HL-60/S4 treated with phorbol 12-myristate 13-acetate at 8.2 ng/mL for 4 days and 3 days (cell line): ENCODE results near the gene TSKU.
"Not testable (repeated sequence)": the region's sequence is repeated elsewhere in the genome, so short reads cannot be mapped to it uniquely, and the experiment has no call there.

ENCODE experiments used
- in situ Hi-C: fragments of 300-500 bp; cut with MboI; formaldehyde crosslinking; loops from 2 replicates; pipeline ENCODE4 v1.15.0; 2022; ENCODE audit warnings: low sequenced_read_pairs

Gene TSKU, protein sequence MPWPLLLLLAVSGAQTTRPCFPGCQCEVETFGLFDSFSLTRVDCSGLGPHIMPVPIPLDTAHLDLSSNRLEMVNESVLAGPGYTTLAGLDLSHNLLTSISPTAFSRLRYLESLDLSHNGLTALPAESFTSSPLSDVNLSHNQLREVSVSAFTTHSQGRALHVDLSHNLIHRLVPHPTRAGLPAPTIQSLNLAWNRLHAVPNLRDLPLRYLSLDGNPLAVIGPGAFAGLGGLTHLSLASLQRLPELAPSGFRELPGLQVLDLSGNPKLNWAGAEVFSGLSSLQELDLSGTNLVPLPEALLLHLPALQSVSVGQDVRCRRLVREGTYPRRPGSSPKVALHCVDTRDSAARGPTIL

DNA sequence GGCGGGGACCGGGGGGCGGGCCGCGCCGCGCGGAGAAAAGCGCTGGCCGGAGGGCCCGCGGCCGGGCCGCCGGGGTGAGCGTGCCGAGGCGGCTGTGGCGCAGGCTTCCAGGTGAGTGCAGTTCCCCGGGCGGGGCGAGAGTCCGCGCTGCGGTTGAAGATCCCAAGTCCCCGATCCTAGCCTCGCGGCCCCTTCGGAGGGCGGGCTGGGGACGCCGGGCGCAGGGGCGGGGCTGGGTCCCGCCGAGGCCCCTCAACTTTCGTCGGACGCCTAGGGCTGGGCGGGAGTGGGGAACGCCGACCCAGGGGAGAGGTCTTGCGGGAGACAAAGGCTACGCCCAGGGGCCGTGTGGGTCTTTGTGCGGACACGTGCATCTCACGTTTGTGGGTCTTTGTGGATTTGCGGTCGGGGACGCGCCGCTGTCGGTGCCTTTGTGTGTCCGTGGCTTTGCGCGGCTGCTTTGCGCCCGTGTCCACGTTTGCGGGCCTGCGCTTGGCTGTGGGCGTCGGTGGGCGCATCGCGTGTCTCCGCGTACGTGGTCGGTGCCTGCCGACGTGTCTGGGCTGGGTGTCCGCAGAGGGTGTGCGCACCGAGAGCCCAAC lies at the start of gene TSKU:
Gene TSKU (plus strand): TSS at position 63 of the 602 bp plus-strand sequence. CDS start 12,261 bp downstream, outside the sequence.
- in situ Hi-C loops = no loop called here

DNA sequence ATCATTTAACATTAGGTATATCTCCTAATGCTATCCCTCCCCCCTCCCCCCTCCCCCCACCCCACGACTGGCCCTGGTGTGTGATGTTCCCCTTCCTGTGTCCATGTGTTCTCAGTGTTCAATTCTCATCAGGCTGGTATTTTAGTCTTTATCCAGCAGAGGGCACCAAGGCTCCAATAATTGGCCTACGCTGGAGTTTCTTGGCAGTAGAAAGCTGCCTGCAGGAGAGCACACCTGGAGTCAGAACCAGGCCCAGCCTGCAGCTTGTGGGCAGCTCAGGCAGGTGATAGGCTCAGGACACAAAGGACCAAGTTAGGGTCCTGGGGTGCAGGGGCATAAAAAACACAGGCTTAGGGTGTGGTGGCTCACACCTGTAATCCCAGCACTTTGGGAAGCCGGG lies 49.2 kb upstream of the TSKU start:
- in situ Hi-C loops = not testable (repeated sequence)

DNA sequence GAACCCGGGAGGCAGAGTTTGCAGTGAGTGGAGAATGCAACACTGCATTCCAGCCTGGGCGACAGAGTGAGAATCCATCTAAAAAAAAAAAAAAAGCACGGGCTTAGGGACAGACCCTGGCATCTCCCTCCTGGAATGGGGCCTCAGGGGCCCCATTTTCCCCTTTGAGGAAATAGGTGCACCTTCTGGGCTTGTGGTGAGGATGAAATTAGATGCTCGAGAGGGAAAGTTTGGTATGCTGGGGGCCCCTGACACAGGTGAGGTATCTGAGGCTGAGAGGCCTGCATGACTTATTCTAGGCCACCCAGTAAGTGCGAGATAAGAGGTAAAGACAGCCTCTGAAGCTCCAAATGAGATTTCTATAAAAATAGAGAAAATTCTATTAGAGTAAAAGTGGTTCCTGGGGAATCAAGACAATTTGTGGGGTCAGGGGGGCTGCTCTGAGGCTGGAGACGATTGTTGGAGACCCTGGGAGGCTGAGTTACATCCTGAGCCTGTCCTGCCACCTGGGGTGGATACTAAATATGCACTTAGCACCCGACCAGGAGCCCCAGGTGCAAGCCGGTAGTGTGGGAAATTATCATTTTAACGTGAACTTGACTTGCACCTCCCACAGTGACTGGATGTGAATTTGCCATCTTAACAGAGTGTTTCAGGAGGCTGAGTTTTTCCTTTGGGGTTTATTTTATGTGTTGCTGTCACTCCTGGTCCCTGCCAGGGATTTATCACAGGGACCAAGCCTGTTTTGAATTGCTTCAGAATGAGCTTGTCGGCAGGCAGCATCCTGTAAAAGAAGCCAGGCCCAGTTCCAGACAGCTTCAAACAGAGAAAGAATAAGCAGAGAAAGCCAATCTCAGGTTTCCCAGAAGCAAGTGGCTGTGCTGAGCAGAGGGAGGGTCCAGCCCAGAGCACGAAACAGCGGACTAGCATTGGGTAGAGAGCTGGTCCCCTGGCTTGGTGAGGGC lies 48.4 kb upstream of the TSKU start:
- in situ Hi-C loops = no loop called here

DNA sequence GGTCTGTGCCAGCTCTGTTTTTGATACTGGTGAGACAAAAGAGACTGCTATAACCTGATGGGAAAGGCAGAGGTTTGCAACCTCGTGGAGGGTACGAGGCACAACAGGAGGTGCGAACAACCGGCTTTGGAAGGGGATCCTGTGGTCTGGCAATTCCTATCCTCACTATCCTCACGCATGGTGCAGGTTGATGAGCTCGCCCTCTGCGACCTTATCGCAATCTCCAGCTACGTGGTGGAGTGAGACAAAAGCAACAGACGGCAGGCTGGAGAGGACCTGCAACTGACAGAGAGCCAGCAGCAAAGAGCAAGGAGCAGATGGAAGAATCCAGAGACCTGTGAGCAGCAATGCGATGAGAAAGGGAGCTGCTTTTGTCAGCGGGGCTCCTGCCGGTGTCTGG lies 47.3 kb upstream of the TSKU start:
- in situ Hi-C loops = no loop called here

DNA sequence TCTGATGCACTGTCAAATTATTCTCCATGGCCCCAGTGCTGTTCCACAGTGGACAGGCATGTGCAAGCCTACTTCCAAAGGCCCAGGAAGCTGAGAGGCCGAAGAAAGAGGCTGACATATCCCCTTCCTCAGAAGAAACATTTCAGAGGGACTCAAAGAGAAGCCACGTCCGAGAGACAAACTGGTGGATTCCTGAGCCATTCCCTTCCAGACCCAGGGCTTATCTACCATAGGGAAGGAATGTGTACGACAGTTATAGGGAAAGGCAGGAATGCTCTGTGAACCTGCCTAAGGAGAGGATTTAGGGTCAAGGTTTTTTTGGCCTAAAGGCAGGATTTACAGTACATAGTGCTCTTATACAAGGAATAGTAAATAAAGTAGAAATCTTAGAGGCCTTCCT lies 46.9 kb upstream of the TSKU start:
- in situ Hi-C loops = no loop called here

DNA sequence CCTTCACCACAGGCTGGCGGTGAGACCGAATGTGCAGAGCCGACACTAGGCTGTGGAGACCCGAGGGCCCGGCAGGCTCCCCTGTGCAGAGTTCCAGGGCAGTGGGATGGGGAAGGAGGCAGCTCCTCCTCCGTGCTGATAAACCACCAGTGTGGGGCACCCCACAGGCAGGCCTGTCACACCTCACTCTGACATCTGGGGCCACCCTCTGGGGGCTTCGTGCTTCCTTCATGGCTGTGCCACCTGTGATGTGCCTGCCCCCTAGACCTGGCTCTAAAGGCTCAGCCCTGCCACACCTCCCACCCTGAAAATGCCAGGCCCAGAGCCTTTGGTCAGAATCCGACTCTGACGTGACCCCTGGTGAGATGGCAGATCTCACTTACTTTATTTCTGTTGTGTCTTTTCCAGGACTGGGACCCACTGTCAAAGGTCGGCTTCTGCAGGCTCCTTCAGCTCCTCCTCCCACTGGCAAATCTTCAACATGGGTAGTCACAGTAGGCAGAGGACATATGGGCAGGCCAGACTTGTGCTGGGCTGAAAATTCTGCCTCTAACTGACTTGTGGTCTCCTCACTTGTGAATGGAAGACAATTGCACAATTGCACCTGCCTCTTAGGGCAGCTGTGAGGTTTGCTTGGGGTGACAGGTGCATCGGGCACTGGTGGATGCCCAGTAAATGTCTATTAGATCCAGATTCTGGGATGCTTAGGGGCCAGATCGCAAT lies 46.2 kb upstream of the TSKU start:
- in situ Hi-C loops = no loop called here

DNA sequence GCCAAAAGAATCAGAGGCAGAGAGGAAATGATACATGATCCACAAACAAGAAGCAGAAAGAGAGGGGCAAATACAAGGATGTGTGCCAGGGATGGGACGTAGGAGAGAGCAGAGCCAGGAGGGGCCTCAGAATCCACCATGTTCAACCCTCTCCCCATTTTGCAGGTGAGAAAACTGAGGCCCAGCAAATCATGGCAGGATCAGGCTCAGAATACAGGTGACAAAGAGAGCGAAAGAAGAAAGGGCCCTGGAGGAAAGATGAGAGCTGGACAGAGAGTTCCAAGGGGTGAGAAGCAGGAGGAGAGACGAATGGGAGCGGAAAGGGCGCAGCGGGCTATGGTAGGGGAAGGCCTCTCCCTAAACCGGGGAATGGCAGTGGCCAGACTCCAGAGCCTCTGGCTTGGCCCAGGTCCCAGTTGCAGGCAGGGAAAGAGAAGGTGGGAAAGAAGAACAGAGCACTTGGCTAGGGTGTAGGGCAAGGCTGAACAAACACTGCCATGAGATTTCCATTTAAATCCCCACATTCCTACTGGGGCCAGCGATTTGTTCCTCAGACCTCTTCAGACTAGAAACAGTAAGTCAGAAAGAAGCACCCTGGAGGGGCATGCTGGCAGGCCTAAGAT lies 44.4 kb upstream of the TSKU start:
- in situ Hi-C loops = no loop called here

DNA sequence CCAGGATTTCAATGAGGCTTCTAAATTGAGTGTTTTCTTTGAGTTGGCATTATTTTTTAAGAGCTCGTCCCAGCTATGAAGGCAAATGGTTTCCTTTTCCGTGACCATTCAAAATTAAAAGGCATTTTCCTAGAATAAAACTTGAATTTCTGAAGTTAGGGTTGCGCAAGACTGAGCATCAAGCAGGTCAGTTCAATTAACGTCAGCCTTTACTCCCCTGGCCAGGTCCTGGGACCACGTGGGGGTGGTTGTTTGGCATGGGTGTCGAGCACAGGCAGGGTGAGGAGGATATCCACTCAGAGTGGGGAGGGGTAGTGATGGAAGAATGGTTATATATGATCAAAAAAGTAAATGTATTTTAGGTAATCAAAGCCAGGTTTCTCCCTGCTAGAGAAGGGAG lies 43.4 kb upstream of the TSKU start:
- in situ Hi-C loops = no loop called here

DNA sequence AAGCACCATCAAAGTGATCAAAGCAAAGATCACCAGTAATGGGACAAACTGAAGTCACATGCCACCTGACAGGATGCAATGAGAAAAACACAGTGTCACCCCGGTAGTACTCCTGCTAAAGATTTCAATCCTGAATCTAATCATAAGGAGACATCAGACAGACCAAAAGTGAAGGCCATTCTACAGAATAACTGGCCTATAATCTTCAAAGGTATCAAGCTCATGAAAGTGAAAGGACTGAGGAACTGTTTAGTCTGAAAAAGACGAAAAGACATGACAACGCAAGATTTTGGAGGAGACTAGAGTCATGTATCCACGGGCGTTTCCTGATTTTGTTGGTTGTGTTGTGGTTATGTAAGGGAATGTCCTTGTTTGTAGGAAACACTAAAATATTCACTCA lies 42.4 kb upstream of the TSKU start:
- in situ Hi-C loops = no loop called here

DNA sequence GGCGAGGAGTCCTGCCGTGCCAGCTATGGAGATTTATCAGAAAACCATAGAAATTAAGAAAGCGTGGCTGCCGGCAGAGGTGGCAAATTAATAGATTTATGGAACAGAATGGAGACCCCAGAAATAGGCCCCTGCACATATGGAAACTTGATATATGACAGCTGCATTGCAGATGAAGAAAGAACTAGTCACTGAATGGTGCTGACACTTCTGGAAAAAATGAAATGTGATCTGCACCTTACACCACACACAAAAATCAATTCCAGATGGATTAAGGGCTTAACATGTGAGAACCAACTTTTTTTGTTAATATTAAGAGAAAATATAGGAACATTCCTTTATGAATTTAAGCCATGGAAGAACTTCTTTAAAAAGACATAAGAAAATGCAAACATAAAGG lies 40.3 kb upstream of the TSKU start:
- in situ Hi-C loops = no loop called here

DNA sequence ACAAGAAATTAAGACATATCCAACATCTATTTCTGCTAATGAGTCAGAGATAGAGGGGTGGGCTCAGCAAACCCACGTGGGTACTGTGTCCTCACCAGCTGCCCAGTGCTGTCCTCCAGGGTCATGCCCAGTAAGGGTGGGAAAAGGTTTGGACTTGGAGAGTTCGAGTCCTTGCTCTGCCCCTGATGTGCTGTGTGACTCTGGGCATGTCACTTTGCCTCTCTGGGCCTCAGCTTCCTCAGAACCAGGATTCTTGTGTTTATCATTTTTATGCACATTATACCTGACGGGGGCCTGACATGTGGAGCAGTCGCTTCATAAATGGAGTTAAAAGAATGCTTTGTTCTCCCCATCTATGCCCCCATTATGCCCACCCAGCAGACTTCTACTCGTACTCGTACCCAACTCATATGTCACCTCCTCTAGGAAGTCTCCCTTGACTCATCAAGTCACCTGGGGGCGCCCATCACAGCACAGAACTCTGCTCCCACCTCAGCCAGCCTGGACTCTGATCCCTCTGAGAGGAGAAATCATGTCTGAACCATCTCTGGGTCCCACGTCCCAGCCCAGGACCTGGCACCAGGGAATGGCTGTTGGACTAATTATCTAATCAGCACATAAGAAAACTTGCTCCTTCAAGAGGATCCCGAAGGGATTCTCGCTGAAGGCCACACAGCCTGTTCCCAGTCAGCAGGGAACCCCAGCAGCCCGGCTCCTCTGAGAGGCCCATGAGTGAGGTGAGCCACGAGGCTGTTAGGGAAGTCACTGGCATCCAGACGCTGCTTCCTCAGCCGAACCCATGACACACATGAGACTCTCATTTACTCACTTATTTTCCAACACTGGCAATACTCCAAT lies 38.7 kb upstream of the TSKU start:
- in situ Hi-C loops = no loop called here

DNA sequence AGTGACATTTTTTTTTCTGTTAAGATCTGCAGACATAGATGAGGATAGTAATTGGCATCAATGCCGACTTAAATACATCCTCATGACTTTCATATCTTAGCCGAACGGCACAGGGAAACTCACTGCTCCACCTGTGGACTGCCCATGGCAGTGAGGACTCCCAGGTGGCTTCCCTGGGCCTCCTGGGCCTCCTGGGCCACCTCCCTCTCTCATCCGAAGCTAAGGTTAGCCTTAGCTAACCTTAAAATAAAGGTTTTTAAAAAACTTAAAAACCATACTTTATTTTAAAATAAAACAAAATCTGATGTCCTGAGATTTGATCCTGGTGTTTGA lies 38.1 kb upstream of the TSKU start:
- in situ Hi-C loops = no loop called here

DNA sequence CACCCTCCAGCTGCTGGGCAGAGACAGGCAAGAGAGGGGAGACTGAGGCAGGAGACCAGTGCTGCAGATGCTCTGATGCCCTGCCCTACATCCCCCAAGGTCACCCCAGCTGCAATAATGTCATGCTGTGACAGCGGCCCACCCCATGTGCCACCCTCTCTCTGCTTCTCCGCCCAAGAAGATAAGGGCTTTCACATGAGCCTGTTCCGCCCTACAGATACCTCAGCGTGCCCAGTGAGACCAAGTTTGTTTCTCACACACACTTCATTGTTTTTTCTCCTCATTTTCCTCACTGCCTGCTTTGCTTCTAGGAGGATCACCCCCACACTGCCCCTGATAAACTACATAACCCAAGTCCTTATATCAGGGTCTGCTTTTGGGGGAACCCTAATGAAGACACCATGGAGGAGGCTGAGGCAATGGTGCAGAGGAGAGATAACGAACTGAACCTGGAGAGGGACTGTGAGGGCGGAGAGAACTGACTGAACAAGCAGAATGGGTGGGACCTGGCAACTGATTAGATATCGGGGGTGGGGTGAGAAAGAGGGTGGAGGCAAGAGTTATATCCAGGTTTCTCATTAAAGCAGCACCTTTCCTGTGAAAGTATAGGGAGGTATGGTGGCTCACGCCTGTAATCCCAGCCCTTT lies 37.5 kb upstream of the TSKU start:
- in situ Hi-C loops = no loop called here

DNA sequence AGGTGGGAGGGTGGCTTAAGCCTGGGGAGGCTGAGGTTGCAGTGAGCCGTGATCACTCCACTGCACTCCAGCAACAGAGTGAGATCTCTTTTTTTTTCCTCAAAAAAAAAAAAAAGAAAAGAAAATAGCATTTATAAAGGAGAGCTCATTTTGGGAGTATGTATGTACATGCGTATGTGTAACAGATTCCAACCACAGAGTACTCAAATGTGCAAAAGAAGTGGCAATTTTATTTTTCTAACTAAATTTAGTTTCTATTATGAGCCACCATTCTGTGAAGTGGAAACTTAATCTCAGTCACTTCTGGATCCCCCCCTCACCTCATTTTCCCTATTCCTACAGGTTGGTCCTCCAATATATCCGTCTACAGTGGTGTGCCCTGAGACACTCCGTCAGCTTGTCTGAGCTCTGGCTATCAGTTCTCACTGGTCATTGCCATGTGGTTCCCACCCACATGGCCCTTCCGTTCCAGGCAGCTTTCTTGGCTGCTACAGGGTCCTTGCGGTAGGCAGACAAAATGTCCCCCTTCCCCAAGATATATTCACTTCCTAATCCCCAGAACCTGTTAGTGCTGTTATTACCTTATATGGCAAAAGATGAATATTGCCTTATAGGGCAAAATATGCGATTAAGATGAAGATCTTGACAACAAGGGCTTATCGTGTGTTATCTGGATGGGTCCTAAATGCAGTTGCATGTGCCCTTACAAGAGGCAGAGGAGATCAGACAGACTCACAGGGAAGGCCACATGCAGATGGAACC lies 35.8 kb upstream of the TSKU start:
- in situ Hi-C loops = no loop called here

DNA sequence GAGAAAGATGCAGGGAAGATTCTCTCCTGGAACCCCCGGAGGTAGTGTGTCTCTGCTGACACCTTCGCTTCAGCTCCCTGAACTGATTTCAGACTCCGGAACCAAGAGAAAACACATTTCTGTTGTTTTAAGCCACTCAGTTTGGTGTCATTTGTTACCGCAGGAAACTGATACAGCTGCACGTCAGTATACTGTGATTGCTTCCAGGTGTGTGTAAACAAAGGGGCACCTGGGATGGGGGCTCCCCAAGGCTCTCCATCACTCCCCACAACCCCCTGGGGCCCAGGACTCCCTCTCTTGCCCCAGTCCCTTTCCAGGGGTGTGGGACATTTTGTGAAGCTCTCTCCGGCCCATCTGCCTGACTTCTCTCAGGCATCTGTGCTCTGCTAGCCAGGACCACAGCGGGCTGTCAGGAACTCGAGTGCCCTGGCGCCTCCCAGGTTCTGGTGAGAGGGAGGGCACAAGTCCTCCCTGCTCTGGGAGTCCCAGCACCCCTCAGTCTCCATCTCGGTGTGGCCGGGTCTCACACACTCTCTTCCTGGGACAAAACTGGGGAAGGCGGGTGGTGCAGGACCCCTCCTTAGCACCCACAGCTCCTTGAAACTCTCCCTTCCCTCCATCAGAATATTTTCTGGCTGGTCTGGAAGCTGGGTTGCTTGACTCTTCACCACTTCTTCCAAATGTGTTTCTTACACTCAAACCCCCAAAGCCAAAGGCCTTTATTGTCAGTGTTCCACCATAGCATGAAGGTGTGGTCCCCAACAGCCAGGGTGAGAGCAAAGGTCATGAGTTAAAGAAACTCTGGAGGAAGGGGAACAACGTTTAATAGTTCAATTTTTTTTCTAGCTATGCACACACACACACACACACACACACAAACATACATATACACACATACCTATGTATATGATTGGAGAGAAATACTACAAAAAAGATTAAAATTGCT lies 35.0 kb upstream of the TSKU start:
- in situ Hi-C loops = no loop called here

DNA sequence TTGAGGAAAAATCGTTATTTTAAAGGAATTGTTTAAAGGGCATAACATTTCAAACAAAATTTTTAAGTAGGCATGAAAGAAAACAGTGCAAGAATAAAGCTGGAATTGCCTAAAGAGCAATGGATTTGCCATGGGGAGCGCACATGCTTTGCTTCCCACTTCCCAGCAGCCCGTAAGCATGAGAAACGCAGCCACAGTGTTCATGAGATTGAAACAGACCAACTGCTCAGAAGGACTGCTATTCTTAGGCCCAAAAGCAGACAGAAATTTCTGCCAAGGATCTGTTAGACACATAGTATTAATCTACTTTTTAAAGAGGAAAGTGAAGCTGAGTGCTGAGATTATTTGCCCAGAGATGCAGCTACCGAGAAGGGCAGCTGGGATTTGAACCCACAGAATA lies 34.2 kb upstream of the TSKU start:
- in situ Hi-C loops = no loop called here

DNA sequence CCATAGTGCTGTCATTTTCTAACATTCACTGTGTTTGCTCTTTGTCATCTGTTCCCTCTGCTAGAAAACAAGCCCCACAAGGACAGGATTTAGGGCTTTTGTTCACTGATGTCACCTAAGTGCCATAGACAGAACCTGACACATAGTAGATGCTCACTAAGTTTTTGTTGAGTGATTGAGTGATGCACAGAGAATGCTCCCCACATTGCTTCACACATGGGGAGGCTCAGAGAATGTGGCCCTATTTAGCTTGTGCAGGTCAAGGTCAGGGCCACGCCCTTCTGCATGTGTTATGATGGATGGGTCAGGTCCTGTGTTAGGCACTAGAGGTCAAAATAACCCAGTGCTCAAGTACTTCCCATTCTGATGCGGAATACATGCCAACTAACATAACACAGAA lies 33.1 kb upstream of the TSKU start:
- in situ Hi-C loops = no loop called here
